Smooth muscle cell (in vitro differentiated cells): ENCODE results near the gene CA14. TPM values are rescaled to one million over a fixed set of nuclear protein-coding genes. Genes with fewer than 3 reads are reported as not detected.
A peak's percentile ranks its signal among the peaks of the same experiment; 100 is the strongest.

Experiments
- DNase-seq: peaks from one replicate; lab custom pipeline; 2025; ENCODE audit not compliant: unreplicated experiment; lab: John Stamatoyannopoulos, UW
- H2AFZ ChIP-seq: fragments of 200-600 bp; sonication (generic); 2 replicates; pipeline ENCODE4 v1.6.0; 2016; ENCODE audit warnings: antibody characterized with exemption, low read depth, mild to moderate bottlenecking
- H3F3A ChIP-seq: fragments of 200-600 bp; sonication (generic); 2 replicates; pipeline ENCODE4 v1.6.0; 2017; ENCODE audit warnings: antibody characterized with exemption, low read depth
- H3K27ac ChIP-seq: fragments of 200-600 bp; sonication (generic); 2 replicates; pipeline ENCODE4 v1.5.1; 2016; ENCODE audit warnings: low read depth, mild to moderate bottlenecking
- H3K27me3 ChIP-seq: fragments of 200-600 bp; sonication (generic); 2 replicates; pipeline ENCODE4 v1.6.1; 2016; ENCODE audit warnings: low read depth, mild to moderate bottlenecking
- H3K36me3 ChIP-seq: fragments of 200-600 bp; sonication (generic); 2 replicates; pipeline ENCODE4 v1.5.1; 2016; ENCODE audit warnings: low read depth
- H3K4me1 ChIP-seq: fragments of 200-600 bp; sonication (generic); 2 replicates; pipeline ENCODE4 v1.5.1; 2016; ENCODE audit warnings: low read depth
- H3K4me2 ChIP-seq: fragments of 200-600 bp; sonication (generic); 2 replicates; pipeline ENCODE4 v1.6.0; 2016; ENCODE audit warnings: mild to moderate bottlenecking
- H3K4me3 ChIP-seq: fragments of 200-600 bp; sonication (generic); 2 replicates; pipeline ENCODE4 v1.5.1; 2016; ENCODE audit warnings: mild to moderate bottlenecking
- H3K79me2 ChIP-seq: fragments of 200-600 bp; sonication (generic); 2 replicates; pipeline ENCODE4 v1.6.0; 2016; ENCODE audit warnings: low read depth, mild to moderate bottlenecking
- H3K9ac ChIP-seq: fragments of 200-600 bp; sonication (generic); 2 replicates; pipeline ENCODE4 v1.6.0; 2016; ENCODE audit warnings: low read depth
- H3K9me3 ChIP-seq: fragments of 200-600 bp; sonication (generic); replicated peaks from 2 replicates; pipeline ENCODE4 v1.5.1; 2016; ENCODE audit warnings: low read depth
- H4K20me1 ChIP-seq: fragments of 200-600 bp; sonication (generic); 2 replicates; pipeline ENCODE4 v1.6.0; 2016; ENCODE audit warnings: low read depth
- WGBS: methylation state at CpG from one replicate; pipeline ENCODE4 v1.1.7; 2016; ENCODE audit warnings: low lambda C conversion rate; 5-methylcytosine and 5-hydroxymethylcytosine counted together
- polyA plus RNA-seq: library from polyadenylated mRNA; unstranded; fragments of >200 nt; fragmentation: Nextera tagmentation; extraction: Ambion mirVana; gene quantifications from 2 replicates; pipeline ENCODE4 v1.2.1, GENCODE V29; 2016
- total RNA-seq: library from RNA; depleted of rRNA; stranded (reverse); fragments of >200 nt; gene quantifications from 2 replicates; pipeline ENCODE4 v1.2.3, GENCODE V29; 2014
- TF ChIP-seq, protein P1 (sequence below): fragments of 200-600 bp; sonication (generic); IDR thresholded peaks from 2 replicates; pipeline ENCODE4 v1.5.1; 2017; ENCODE audit warnings: borderline replicate concordance, mild to moderate bottlenecking, antibody characterized with exemption; ENCODE audit not compliant: insufficient read depth, poor library complexity, severe bottlenecking

CA14 gene
- total and polyA plus RNA-seq, 2 experiments from 2014 or later = 0.59 TPM; not detected in 1

DNA sequence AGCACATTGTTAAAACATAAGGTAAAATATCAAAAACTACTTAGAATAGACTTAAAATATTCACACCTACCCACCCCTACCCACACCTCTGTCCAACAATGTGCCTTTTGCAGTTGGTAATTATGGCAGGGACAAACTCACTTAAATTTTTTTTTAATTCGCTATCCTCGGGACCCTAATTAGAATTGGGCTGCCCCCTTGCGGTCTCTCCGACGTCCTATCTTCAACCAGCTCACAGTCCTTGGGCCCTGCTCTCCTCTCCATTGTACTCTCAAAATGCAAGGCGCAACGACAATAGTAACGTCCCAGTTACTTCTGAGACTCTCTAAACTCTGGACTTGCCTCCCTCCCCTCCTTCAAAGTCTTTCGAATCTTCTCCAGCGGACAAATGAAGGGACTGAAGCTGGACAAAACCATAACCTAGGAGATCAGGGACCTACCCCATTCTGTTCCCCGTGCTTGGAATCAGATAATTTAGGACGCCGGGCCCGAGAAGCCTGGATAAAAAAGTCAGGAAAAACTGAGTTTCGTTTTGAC, 23.7 kb downstream of the CA14 start:
- H3K9ac ChIP-seq = peak overlapping the region; percentile 60
- H4K20me1 ChIP-seq = no peaks in the 10 kb centered on the region
- DNase-seq = peak; percentile 18
- H3K4me3 ChIP-seq = peak overlapping the region; percentile 55
- no peaks in the 10 kb centered on the region for H3K36me3 ChIP-seq
- TF ChIP-seq, protein P1, sequence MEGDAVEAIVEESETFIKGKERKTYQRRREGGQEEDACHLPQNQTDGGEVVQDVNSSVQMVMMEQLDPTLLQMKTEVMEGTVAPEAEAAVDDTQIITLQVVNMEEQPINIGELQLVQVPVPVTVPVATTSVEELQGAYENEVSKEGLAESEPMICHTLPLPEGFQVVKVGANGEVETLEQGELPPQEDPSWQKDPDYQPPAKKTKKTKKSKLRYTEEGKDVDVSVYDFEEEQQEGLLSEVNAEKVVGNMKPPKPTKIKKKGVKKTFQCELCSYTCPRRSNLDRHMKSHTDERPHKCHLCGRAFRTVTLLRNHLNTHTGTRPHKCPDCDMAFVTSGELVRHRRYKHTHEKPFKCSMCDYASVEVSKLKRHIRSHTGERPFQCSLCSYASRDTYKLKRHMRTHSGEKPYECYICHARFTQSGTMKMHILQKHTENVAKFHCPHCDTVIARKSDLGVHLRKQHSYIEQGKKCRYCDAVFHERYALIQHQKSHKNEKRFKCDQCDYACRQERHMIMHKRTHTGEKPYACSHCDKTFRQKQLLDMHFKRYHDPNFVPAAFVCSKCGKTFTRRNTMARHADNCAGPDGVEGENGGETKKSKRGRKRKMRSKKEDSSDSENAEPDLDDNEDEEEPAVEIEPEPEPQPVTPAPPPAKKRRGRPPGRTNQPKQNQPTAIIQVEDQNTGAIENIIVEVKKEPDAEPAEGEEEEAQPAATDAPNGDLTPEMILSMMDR = peak; percentile 55
- no peaks in the 10 kb centered on the region for H3K79me2 ChIP-seq
- peak overlapping the region; percentile 75 for H2AFZ ChIP-seq
- H3F3A ChIP-seq = no peaks in the 10 kb centered on the region
- no peaks in the 10 kb centered on the region for H3K27me3 ChIP-seq
- peak overlapping the region; percentile 66 for H3K27ac ChIP-seq
- WGBS = 4% methylated on average over 15 of the region's 15 CpGs
- H3K4me1 ChIP-seq = peaks cover 11% of the 10 kb centered on the region
- H3K4me2 ChIP-seq = peak overlapping the region; percentile 82
- no peaks in the 10 kb centered on the region for H3K9me3 ChIP-seq

DNA sequence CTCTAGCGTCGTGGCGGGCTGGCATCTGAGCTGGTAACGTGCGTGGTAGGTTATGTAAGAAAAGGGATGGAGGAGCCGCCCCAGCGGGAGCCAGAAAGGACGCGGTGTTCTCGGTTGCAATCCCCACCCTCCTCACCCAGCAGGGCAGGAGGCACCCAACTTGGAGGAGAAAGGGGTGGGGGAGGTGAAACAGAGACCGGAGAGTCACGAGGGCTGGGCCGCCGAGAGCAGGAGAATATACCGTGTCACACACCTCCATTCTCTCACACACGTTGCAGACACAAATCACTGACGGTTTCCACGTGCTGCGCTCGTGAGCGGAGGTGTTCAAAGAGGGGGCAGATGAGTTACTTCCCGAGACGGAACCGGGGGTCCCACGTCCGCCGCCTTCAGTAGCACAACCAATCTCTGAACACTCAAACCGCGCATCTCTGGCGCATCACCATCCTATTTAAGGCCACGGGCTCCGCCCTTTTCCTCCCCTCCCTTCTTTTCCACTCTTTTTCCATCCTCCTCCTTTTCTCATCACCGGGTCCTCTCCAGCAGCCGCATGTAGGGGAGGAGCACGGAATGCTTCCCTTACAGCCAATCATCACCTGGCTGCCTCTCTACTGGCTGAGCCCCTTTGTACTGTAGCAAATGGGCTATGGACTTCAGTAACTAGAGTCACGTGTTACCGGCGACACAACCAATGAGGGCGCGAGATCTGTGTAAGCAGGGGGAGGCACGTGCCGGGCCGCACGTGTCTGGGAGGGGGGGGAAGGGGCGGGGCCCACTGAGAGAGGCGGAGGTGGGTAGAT, 24.4 kb downstream of the CA14 start, which contains the start of gene CIART:
Gene CIART, plus strand, starts transcription at position 797 of the 800 bp plus-strand sequence. CDS start 714 bp downstream, outside the sequence.
- peak within 1 kb of the TSS; percentile 82 for H3K4me2 ChIP-seq
- H3K27ac ChIP-seq = peak within 1 kb of the TSS; percentile 66
- no peaks in the 10 kb centered on the region for H3K36me3 ChIP-seq
- peak within 1 kb of the TSS; percentile 72 for H3K9ac ChIP-seq
- whole genome bisulfite sequencing = 4% methylated on average over 45 of the region's 46 CpGs
- H4K20me1 ChIP-seq = no peaks in the 10 kb centered on the region
- peak within 1 kb of the TSS; percentile 55 for H3K4me3 ChIP-seq
- DNase-seq = peak; percentile 58
- no peaks in the 10 kb centered on the region for H3F3A ChIP-seq
- TF ChIP-seq, protein P1 = no peak
- H3K27me3 ChIP-seq = no peaks in the 10 kb centered on the region
- no peaks in the 10 kb centered on the region for H3K9me3 ChIP-seq
- H2AFZ ChIP-seq = peak within 1 kb of the TSS; percentile 75
- no peaks in the 10 kb centered on the region for H3K79me2 ChIP-seq
- peaks cover 11% of the 10 kb centered on the region for H3K4me1 ChIP-seq

DNA sequence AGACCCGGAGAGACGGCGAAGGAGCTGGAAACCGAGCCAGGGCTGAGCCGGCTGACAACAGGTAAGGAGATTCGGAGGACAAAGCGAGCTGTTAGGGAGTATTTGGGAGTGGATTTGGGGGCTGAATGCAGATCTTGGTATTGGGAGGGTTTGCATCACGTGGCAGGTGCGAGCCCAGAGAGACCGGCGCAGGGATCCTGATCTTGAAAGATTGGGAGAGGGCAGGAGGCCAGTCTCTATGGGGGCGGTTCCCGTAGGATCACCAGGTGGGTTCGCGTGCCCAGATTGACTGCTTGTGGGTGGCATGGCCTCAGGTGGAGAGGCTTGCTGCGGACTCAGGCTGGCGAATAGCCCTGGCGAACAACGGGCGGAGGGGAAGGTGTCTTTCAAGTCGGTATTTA, 25.0 kb downstream of the CA14 start:
- peak overlapping the region; percentile 75 for H2AFZ ChIP-seq
- H3K27ac ChIP-seq = no peak overlapping the region
- peak overlapping the region; percentile 55 for H3K4me3 ChIP-seq
- H3F3A ChIP-seq = no peaks in the 10 kb centered on the region
- H4K20me1 ChIP-seq = no peaks in the 10 kb centered on the region
- DNase-seq = no peak
- H3K9me3 ChIP-seq = no peaks in the 10 kb centered on the region
- no peaks in the 10 kb centered on the region for H3K36me3 ChIP-seq
- TF ChIP-seq, protein P1 = no peak
- peak overlapping the region; percentile 82 for H3K4me2 ChIP-seq
- peaks cover 11% of the 10 kb centered on the region for H3K4me1 ChIP-seq
- no peaks in the 10 kb centered on the region for H3K27me3 ChIP-seq
- peak overlapping the region; percentile 72 for H3K9ac ChIP-seq
- H3K79me2 ChIP-seq = no peaks in the 10 kb centered on the region
- WGBS = 6% methylated on average over 20 of the region's 21 CpGs
